NCI-H146 (cell line): Measurements from ENCODE around the gene NBAS.
A peak's percentile ranks its signal among the peaks of the same experiment; 100 is the strongest.

ENCODE experiments used
- DNase-seq: peaks from one replicate; lab custom pipeline; 2025; lab: John Stamatoyannopoulos, UW

Gene NBAS

DNA sequence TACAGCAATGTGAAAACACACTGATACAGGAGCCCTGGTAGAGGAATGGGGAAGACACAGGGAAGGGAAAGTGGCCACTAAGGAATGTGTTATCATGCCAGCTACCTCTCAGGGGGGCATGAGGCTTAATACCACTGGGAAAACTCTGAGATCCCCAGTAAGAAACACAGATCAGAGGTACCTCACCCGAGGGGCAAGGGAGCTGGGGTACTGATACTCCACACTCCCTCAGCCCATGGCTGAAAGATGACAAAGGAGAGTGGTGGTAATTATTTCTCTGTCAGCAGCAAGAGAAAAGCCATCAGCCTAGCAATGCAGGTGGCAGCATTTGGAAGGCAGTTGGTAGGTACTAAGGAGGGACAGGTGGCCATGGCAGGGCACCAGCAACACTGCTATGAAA lies 434.8 kb downstream of the NBAS start:
- DNase-seq = no peak

DNA sequence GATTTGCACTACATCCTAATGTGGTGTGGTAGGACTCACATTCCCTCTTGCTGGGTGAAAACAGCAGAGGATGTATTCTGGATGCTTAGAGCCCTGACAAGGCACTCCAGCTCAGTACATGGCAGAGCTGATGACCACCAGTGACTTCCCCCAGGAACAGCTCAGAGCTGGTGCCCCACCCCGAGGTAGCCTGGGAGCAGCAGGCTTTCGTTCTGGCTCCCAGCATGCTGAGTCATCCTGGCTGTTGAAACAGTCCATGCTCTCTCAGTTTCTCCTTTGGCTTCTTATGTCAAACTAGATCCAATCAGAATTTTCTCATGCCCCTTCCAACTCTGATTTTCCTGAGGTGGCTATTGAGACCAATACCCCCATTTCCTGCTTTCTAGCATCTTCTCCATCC lies 438.2 kb downstream of the NBAS start:
- no peak for DNase-seq

DNA sequence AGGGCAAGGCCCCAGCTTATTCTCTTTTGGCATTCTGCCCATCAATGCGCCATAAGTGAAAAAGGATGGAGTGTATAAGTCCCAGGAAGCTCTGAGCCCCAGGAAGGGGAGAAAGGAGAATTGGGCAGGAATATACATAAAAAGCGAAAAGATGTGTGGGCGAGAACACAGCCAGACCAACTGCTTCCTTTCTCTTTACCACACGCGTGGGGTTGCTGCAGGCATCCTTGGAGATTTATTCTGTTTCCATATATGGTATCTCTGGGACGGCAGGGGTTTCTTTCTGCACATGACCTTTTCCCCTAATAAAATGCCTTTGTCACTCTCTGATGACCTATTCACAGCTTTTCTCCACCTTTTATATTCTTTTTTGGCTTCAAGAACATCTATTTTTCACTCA lies 440.5 kb downstream of the NBAS start:
- DNase-seq = no peak

DNA sequence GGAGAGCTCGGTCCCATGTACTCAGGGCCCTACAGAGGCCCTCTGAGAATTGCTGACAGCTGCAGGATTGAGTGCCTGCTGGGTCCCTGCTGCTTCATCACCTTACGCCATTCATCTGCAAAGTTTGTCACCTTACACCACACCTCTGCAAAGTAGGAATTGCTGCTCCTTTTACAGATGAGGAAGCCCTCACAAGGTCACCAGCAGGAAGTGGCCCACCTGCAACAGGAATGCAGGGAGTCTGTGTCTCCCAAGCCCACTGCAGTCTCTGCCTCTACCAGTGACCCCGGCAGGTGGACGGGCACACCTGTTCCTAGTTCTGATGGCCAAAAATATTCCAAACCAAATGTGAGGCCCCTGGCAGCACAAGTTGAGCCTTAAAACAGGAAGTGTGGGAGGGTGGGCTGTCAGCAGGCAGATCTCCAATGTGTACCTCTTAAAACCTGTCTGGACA lies 441.4 kb downstream of the NBAS start:
- peak; percentile 50 for DNase-seq

DNA sequence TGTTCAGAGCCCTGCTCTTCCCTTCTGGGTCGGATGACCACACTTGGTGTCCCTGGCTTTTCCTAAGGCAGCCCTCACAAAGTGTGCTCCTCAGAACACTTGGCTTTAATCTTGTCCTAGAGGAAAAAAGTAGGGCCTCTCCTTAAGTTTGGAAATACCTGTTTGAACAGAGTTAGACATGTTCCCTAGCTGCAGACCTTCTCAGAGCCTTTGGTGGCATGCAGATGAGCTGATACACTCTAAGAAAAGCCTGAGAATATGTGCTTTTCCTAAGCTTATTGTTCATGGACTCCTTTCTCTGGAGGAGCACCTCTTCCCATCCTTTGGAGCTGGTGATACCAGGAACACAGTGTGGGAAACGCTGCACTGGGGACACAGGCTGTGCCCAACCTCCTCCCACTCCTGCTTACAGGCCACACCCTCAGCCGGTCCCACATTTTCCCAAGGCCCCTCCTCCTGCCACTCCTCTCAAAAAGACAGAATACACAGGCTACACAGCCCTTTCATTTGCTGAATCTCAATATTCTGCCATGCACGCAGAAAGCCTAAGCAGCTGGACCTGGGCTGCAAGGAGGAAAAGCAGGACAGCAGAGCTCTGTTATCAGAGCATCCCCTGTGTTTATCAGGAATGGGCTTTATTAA lies 443.6 kb downstream of the NBAS start:
- no peak for DNase-seq
